Astrocyte (in vitro differentiated cells and primary cell): ENCODE results near the gene RFTN2.

ENCODE experiments used
- EZH2 ChIP-seq: IDR thresholded peaks from 2 replicates; pipeline ENCODE4 v1.6.1; 2012; ENCODE audit warnings: mild to moderate bottlenecking, low read length, inconsistent platforms; ENCODE audit not compliant: insufficient read depth
- TF ChIP-seq, protein P1 (sequence below): IDR thresholded peaks from 2 replicates; pipeline ENCODE4 v1.5.1; 2011; ENCODE audit warnings: low read depth, mild to moderate bottlenecking, inconsistent platforms, low read length, moderate library complexity; ENCODE audit not compliant: insufficient read depth

- TF ChIP-seq, protein P1, sequence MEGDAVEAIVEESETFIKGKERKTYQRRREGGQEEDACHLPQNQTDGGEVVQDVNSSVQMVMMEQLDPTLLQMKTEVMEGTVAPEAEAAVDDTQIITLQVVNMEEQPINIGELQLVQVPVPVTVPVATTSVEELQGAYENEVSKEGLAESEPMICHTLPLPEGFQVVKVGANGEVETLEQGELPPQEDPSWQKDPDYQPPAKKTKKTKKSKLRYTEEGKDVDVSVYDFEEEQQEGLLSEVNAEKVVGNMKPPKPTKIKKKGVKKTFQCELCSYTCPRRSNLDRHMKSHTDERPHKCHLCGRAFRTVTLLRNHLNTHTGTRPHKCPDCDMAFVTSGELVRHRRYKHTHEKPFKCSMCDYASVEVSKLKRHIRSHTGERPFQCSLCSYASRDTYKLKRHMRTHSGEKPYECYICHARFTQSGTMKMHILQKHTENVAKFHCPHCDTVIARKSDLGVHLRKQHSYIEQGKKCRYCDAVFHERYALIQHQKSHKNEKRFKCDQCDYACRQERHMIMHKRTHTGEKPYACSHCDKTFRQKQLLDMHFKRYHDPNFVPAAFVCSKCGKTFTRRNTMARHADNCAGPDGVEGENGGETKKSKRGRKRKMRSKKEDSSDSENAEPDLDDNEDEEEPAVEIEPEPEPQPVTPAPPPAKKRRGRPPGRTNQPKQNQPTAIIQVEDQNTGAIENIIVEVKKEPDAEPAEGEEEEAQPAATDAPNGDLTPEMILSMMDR, result no peak
- no peak for TF ChIP-seq EZH2
Measured at GRCh38 chr2:197560146-197560665, 115.2 kb downstream of the RFTN2 start.
